ENCODE data around the gene RAB27A.

The RAB27A gene

GRCh38 chr15:55267401-55268175 is 22.0 kb downstream of the RAB27A start:
- no peak for TF ChIP-seq CTCF (IDR thresholded peaks at IDR 0.05; ENCODE audit: borderline replicate concordance, insufficient read depth, low read depth, low read length)
- no peak overlapping the region for H3K4me3 ChIP-seq (ENCODE audit: low read depth, low read length)

- no peak overlapping the region for H3K4me3 ChIP-seq (ENCODE audit: low read depth, low read length)
- TF ChIP-seq CTCF (IDR thresholded peaks at IDR 0.05; ENCODE audit: borderline replicate concordance, insufficient read depth, low read depth, low read length) = no peak
Measured at GRCh38 chr15:55266547-55266946, 23.1 kb downstream of the RAB27A start.

- H3K4me3 ChIP-seq (ENCODE audit: low read depth, low read length) = no peak overlapping the region
- TF ChIP-seq CTCF (IDR thresholded peaks at IDR 0.05; ENCODE audit: borderline replicate concordance, insufficient read depth, low read depth, low read length) = no peak
Measured at GRCh38 chr15:55260562-55261131, 29.0 kb downstream of the RAB27A start.

GRCh38 chr15:55257938-55258337 is 31.7 kb downstream of the RAB27A start:
- TF ChIP-seq CTCF (IDR thresholded peaks at IDR 0.05; ENCODE audit: borderline replicate concordance, insufficient read depth, low read depth, low read length) = no peak
- H3K4me3 ChIP-seq (ENCODE audit: low read depth, low read length) = no peak overlapping the region

GRCh38 chr15:55257012-55257670 is 32.5 kb downstream of the RAB27A start:
- no peak overlapping the region for H3K4me3 ChIP-seq (ENCODE audit: low read depth, low read length)
- no peak for TF ChIP-seq CTCF (IDR thresholded peaks at IDR 0.05; ENCODE audit: borderline replicate concordance, insufficient read depth, low read depth, low read length)

- no peak overlapping the region for H3K4me3 ChIP-seq (ENCODE audit: low read depth, low read length)
Measured at GRCh38 chr15:55256281-55257011, 33.2 kb downstream of the RAB27A start.

More at GRCh38 chr15:55256281-55257011, 33.2 kb downstream of the RAB27A start:
- no peak for TF ChIP-seq CTCF (IDR thresholded peaks at IDR 0.05; ENCODE audit: borderline replicate concordance, insufficient read depth, low read depth, low read length)
